GM23338 (cell line): ENCODE results near the gene C1orf198.
A peak's percentile ranks its signal among the peaks of the same experiment; 100 is the strongest.

Source experiments
- CREB1 ChIP-seq: fragments of 250-450 bp; sonication (Bioruptor Pico); IDR thresholded peaks from 2 replicates; pipeline ENCODE4 v1.5.0; 2020; ENCODE audit warnings: low read depth, mild to moderate bottlenecking, moderate library complexity
- EZH2 ChIP-seq: fragments of 200-600 bp; sonication (generic); IDR thresholded peaks from one replicate; pipeline ENCODE4 v1.8.0; 2017; ENCODE audit warnings: antibody characterized with exemption, mild to moderate bottlenecking, low read depth; ENCODE audit not compliant: unreplicated experiment
- EZH2phosphoT487 ChIP-seq: fragments of 200-600 bp; sonication (generic); IDR thresholded peaks from one replicate; pipeline ENCODE4 v1.8.1; 2018; ENCODE audit warnings: antibody characterized with exemption; ENCODE audit not compliant: unreplicated experiment
- JUNB ChIP-seq: IDR thresholded peaks from one replicate; pipeline ENCODE4 v1.6.1; 2016; ENCODE audit warnings: antibody characterized with exemption; ENCODE audit not compliant: unreplicated experiment
- NANOG ChIP-seq: IDR thresholded peaks from 2 replicates; pipeline ENCODE4 v1.6.1; 2016; ENCODE audit warnings: antibody characterized with exemption, borderline replicate concordance
- POLR2AphosphoS5 ChIP-seq: IDR thresholded peaks from 2 replicates; pipeline ENCODE4 v1.6.1; 2016; ENCODE audit warnings: antibody characterized with exemption, low read depth
- STAT1 ChIP-seq: IDR thresholded peaks from one replicate; pipeline ENCODE4 v1.6.1; 2016; ENCODE audit warnings: antibody characterized with exemption; ENCODE audit not compliant: unreplicated experiment
- ZNF114 ChIP-seq: fragments of 250-450 bp; sonication (Bioruptor Pico); IDR thresholded peaks from 2 replicates; pipeline ENCODE4 v1.5.0; 2020; ENCODE audit warnings: mild to moderate bottlenecking, moderate library complexity
- ZNF331 ChIP-seq: fragments of 250-450 bp; sonication (Bioruptor Pico); IDR thresholded peaks from 2 replicates; pipeline ENCODE4 v1.5.0; 2020; ENCODE audit warnings: low read depth, mild to moderate bottlenecking, moderate library complexity
- TF ChIP-seq, protein P1 (sequence below), 2 experiments: fragments of 200-600 bp in 1 of 2; sonication (generic) in 1 of 2; conservative IDR thresholded peaks; 2 replicates each; pipeline versions ENCODE4 v1.5.1 to v1.6.1; 2016 to 2017; ENCODE audit warnings: antibody characterized with exemption in 2 of 2, low read depth in 2 of 2, mild to moderate bottlenecking in 2 of 2, moderate library complexity in 1 of 2
- TF ChIP-seq, protein P2 (sequence below): IDR thresholded peaks from one replicate; pipeline ENCODE4 v1.6.1; 2018; ENCODE audit warnings: antibody characterized with exemption; ENCODE audit not compliant: unreplicated experiment
- TF ChIP-seq, protein P3 (sequence below): IDR thresholded peaks from 2 replicates; pipeline ENCODE4 v1.6.1; 2016; ENCODE audit warnings: antibody characterized with exemption
- TF ChIP-seq, protein P4 (sequence below): fragments of 250-450 bp; sonication (Bioruptor Pico); IDR thresholded peaks from 2 replicates; pipeline ENCODE4 v1.5.0; 2020; ENCODE audit warnings: mild to moderate bottlenecking, moderate library complexity

DNA sequence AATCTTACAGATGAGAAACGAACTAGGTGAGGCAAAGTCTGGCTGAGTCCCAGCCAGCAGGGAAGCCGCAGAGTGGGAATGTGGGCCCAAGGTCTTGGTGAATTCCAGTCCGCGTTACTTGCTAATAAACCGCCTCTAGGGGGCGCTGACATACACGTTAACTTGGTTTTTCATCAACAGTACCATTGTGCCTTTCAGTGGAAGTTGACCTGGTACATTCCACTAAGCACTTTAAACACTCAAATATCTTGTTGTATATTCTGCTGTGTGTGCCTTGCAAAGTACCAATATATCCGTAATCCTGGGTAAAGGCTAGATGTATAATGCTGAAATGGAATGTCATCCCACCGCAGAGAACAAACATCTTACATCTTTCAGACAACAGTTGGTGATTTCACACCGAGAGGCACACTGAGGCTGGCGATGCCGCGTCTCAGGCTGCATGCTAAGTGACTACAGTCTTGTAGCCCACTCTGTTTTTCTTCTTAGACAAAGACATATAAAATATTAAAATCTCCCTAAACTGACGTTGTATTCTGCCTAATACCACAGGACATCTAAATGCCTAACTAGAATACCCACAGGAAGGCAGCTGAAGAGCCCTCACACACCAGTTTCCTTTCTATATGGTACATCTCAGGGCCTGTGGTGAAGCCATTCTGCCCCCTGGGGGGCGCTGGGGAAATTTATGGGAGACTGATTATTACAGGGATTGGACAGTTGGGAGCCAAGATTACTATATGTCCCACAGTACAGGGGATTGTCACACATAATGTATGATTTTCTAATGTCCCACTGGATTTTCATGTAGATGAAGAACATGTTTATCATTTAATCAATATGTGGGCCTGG lies 49.2 kb upstream of the C1orf198 start:
- TF ChIP-seq CREB1 (CRISPR knock-in tag) (no peak), POLR2AphosphoS5 (no peak), EZH2phosphoT487 (no peak), JUNB (no peak), ZNF114 (no peak), NANOG (no peak), EZH2 (no peak), ZNF331 (no peak), STAT1 (no peak)
- TF ChIP-seq, protein P1, sequence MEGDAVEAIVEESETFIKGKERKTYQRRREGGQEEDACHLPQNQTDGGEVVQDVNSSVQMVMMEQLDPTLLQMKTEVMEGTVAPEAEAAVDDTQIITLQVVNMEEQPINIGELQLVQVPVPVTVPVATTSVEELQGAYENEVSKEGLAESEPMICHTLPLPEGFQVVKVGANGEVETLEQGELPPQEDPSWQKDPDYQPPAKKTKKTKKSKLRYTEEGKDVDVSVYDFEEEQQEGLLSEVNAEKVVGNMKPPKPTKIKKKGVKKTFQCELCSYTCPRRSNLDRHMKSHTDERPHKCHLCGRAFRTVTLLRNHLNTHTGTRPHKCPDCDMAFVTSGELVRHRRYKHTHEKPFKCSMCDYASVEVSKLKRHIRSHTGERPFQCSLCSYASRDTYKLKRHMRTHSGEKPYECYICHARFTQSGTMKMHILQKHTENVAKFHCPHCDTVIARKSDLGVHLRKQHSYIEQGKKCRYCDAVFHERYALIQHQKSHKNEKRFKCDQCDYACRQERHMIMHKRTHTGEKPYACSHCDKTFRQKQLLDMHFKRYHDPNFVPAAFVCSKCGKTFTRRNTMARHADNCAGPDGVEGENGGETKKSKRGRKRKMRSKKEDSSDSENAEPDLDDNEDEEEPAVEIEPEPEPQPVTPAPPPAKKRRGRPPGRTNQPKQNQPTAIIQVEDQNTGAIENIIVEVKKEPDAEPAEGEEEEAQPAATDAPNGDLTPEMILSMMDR (conservative IDR thresholded peaks at IDR 0.05; ENCODE audit: low read depth in 2 of 2), result peak; percentile 81 to 88
- TF ChIP-seq, protein P2, sequence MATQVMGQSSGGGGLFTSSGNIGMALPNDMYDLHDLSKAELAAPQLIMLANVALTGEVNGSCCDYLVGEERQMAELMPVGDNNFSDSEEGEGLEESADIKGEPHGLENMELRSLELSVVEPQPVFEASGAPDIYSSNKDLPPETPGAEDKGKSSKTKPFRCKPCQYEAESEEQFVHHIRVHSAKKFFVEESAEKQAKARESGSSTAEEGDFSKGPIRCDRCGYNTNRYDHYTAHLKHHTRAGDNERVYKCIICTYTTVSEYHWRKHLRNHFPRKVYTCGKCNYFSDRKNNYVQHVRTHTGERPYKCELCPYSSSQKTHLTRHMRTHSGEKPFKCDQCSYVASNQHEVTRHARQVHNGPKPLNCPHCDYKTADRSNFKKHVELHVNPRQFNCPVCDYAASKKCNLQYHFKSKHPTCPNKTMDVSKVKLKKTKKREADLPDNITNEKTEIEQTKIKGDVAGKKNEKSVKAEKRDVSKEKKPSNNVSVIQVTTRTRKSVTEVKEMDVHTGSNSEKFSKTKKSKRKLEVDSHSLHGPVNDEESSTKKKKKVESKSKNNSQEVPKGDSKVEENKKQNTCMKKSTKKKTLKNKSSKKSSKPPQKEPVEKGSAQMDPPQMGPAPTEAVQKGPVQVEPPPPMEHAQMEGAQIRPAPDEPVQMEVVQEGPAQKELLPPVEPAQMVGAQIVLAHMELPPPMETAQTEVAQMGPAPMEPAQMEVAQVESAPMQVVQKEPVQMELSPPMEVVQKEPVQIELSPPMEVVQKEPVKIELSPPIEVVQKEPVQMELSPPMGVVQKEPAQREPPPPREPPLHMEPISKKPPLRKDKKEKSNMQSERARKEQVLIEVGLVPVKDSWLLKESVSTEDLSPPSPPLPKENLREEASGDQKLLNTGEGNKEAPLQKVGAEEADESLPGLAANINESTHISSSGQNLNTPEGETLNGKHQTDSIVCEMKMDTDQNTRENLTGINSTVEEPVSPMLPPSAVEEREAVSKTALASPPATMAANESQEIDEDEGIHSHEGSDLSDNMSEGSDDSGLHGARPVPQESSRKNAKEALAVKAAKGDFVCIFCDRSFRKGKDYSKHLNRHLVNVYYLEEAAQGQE, result no peak
- TF ChIP-seq, protein P3, sequence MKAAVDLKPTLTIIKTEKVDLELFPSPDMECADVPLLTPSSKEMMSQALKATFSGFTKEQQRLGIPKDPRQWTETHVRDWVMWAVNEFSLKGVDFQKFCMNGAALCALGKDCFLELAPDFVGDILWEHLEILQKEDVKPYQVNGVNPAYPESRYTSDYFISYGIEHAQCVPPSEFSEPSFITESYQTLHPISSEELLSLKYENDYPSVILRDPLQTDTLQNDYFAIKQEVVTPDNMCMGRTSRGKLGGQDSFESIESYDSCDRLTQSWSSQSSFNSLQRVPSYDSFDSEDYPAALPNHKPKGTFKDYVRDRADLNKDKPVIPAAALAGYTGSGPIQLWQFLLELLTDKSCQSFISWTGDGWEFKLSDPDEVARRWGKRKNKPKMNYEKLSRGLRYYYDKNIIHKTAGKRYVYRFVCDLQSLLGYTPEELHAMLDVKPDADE, result no peak
- TF ChIP-seq, protein P4, sequence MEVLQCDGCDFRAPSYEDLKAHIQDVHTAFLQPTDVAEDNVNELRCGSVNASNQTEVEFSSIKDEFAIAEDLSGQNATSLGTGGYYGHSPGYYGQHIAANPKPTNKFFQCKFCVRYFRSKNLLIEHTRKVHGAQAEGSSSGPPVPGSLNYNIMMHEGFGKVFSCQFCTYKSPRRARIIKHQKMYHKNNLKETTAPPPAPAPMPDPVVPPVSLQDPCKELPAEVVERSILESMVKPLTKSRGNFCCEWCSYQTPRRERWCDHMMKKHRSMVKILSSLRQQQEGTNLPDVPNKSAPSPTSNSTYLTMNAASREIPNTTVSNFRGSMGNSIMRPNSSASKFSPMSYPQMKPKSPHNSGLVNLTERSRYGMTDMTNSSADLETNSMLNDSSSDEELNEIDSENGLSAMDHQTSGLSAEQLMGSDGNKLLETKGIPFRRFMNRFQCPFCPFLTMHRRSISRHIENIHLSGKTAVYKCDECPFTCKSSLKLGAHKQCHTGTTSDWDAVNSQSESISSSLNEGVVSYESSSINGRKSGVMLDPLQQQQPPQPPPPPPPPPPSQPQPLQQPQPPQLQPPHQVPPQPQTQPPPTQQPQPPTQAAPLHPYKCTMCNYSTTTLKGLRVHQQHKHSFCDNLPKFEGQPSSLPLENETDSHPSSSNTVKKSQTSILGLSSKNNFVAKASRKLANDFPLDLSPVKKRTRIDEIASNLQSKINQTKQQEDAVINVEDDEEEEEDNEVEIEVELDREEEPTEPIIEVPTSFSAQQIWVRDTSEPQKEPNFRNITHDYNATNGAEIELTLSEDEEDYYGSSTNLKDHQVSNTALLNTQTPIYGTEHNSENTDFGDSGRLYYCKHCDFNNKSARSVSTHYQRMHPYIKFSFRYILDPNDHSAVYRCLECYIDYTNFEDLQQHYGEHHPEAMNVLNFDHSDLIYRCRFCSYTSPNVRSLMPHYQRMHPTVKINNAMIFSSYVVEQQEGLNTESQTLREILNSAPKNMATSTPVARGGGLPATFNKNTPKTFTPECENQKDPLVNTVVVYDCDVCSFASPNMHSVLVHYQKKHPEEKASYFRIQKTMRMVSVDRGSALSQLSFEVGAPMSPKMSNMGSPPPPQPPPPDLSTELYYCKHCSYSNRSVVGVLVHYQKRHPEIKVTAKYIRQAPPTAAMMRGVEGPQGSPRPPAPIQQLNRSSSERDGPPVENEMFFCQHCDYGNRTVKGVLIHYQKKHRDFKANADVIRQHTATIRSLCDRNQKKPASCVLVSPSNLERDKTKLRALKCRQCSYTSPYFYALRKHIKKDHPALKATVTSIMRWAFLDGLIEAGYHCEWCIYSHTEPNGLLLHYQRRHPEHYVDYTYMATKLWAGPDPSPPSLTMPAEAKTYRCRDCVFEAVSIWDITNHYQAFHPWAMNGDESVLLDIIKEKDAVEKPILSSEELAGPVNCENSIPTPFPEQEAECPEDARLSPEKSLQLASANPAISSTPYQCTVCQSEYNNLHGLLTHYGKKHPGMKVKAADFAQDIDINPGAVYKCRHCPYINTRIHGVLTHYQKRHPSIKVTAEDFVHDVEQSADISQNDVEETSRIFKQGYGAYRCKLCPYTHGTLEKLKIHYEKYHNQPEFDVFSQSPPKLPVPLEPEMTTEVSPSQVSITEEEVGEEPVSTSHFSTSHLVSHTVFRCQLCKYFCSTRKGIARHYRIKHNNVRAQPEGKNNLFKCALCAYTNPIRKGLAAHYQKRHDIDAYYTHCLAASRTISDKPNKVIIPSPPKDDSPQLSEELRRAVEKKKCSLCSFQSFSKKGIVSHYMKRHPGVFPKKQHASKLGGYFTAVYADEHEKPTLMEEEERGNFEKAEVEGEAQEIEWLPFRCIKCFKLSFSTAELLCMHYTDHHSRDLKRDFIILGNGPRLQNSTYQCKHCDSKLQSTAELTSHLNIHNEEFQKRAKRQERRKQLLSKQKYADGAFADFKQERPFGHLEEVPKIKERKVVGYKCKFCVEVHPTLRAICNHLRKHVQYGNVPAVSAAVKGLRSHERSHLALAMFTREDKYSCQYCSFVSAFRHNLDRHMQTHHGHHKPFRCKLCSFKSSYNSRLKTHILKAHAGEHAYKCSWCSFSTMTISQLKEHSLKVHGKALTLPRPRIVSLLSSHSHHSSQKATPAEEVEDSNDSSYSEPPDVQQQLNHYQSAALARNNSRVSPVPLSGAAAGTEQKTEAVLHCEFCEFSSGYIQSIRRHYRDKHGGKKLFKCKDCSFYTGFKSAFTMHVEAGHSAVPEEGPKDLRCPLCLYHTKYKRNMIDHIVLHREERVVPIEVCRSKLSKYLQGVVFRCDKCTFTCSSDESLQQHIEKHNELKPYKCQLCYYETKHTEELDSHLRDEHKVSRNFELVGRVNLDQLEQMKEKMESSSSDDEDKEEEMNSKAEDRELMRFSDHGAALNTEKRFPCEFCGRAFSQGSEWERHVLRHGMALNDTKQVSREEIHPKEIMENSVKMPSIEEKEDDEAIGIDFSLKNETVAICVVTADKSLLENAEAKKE (CRISPR knock-in tag), result no peak
